ENCODE data around the gene CEP63. TPM values are rescaled to one million over a fixed set of nuclear protein-coding genes. Genes with fewer than 3 reads are reported as not detected.

Gene CEP63
- total and polyA plus RNA-seq, 9 of the 15 experiments (the other 6 are each of a cell fraction or from before 2014, with no cell fraction given) = 5.1 to 17.8 (median 10.6) TPM

DNA sequence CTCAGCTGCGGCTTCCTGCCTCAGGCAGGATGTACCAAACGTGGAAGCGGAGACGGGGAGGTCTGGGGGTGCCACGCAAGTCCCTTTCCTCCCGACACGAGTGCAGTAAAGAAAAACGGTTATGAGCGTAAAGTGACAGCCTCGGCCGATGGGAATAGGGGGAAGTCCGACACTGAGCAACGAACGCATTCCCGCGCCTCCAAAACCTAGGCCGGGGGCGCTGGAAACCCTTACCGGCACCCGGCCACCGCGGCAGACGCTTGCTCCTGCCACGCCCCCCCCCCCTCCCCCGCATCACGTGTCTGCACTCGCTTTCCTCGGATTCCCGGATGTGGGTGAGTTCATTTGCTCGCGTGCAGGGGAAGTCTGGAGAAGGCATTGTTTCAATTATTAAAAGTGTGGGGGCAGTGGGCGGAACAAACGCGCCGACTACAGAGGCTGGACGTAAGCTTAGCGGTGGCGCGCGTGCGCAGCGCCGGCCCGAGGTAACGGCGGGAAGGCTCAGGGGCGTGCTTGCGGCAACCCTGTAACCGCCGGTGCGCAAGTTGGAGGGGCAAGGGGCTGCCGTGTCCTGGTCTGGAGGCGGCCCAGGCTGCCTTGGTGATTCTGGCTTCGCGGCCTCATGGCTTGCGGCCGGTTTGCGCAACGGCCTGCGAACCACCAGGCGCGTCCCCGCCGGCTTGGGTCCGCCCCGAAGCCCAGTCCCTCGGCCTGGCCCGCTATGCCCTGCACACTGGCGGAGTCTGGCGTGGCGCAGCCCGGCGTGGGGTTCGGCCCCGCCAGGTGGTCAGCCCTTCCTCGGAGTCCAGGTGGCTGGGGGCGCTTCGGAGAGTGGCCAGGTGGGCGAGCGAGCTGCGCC is at the start of gene CEP63, which contains the start of gene ANAPC13 (continued):
- TF ChIP-seq GABPB1 (CRISPR knock-in tag; IDR thresholded peaks at IDR 0.05) (peak; percentile 64), HNRNPLL (IDR thresholded peaks at IDR 0.05; ENCODE audit: low read depth, low read length, poor library complexity, severe bottlenecking) (peak; percentile 92), EGR1 (conservative IDR thresholded peaks at IDR 0.05) (peak; percentile 95), GATAD2B (IDR thresholded peaks at IDR 0.05; ENCODE audit: borderline replicate concordance) (peak; percentile 19; the same call in 1 of the 2 replicates), YY1 (IDR thresholded peaks at IDR 0.05; ENCODE audit: borderline replicate concordance in 1 of 3, control insufficient read depth in 1 of 3, extremely low read depth in 1 of 3, insufficient read depth in 3 of 3, insufficient read length in 1 of 3, insufficient replicate concordance in 2 of 3, low read depth in 1 of 3, low read length in 2 of 3) (peak in 1 of 3 experiments; percentile 8), HMGN3 (IDR thresholded peaks at IDR 0.05; ENCODE audit: borderline replicate concordance, extremely low read depth, insufficient read length, low read depth, low read length) (peak; percentile 36), ZNF311 (CRISPR knock-in tag; IDR thresholded peaks at IDR 0.05) (no peak)
- TF ChIP-seq, protein P1, sequence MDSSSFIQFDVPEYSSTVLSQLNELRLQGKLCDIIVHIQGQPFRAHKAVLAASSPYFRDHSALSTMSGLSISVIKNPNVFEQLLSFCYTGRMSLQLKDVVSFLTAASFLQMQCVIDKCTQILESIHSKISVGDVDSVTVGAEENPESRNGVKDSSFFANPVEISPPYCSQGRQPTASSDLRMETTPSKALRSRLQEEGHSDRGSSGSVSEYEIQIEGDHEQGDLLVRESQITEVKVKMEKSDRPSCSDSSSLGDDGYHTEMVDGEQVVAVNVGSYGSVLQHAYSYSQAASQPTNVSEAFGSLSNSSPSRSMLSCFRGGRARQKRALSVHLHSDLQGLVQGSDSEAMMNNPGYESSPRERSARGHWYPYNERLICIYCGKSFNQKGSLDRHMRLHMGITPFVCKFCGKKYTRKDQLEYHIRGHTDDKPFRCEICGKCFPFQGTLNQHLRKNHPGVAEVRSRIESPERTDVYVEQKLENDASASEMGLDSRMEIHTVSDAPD (CRISPR knock-in tag; IDR thresholded peaks at IDR 0.05) = no peak
- TF ChIP-seq, protein P2, sequence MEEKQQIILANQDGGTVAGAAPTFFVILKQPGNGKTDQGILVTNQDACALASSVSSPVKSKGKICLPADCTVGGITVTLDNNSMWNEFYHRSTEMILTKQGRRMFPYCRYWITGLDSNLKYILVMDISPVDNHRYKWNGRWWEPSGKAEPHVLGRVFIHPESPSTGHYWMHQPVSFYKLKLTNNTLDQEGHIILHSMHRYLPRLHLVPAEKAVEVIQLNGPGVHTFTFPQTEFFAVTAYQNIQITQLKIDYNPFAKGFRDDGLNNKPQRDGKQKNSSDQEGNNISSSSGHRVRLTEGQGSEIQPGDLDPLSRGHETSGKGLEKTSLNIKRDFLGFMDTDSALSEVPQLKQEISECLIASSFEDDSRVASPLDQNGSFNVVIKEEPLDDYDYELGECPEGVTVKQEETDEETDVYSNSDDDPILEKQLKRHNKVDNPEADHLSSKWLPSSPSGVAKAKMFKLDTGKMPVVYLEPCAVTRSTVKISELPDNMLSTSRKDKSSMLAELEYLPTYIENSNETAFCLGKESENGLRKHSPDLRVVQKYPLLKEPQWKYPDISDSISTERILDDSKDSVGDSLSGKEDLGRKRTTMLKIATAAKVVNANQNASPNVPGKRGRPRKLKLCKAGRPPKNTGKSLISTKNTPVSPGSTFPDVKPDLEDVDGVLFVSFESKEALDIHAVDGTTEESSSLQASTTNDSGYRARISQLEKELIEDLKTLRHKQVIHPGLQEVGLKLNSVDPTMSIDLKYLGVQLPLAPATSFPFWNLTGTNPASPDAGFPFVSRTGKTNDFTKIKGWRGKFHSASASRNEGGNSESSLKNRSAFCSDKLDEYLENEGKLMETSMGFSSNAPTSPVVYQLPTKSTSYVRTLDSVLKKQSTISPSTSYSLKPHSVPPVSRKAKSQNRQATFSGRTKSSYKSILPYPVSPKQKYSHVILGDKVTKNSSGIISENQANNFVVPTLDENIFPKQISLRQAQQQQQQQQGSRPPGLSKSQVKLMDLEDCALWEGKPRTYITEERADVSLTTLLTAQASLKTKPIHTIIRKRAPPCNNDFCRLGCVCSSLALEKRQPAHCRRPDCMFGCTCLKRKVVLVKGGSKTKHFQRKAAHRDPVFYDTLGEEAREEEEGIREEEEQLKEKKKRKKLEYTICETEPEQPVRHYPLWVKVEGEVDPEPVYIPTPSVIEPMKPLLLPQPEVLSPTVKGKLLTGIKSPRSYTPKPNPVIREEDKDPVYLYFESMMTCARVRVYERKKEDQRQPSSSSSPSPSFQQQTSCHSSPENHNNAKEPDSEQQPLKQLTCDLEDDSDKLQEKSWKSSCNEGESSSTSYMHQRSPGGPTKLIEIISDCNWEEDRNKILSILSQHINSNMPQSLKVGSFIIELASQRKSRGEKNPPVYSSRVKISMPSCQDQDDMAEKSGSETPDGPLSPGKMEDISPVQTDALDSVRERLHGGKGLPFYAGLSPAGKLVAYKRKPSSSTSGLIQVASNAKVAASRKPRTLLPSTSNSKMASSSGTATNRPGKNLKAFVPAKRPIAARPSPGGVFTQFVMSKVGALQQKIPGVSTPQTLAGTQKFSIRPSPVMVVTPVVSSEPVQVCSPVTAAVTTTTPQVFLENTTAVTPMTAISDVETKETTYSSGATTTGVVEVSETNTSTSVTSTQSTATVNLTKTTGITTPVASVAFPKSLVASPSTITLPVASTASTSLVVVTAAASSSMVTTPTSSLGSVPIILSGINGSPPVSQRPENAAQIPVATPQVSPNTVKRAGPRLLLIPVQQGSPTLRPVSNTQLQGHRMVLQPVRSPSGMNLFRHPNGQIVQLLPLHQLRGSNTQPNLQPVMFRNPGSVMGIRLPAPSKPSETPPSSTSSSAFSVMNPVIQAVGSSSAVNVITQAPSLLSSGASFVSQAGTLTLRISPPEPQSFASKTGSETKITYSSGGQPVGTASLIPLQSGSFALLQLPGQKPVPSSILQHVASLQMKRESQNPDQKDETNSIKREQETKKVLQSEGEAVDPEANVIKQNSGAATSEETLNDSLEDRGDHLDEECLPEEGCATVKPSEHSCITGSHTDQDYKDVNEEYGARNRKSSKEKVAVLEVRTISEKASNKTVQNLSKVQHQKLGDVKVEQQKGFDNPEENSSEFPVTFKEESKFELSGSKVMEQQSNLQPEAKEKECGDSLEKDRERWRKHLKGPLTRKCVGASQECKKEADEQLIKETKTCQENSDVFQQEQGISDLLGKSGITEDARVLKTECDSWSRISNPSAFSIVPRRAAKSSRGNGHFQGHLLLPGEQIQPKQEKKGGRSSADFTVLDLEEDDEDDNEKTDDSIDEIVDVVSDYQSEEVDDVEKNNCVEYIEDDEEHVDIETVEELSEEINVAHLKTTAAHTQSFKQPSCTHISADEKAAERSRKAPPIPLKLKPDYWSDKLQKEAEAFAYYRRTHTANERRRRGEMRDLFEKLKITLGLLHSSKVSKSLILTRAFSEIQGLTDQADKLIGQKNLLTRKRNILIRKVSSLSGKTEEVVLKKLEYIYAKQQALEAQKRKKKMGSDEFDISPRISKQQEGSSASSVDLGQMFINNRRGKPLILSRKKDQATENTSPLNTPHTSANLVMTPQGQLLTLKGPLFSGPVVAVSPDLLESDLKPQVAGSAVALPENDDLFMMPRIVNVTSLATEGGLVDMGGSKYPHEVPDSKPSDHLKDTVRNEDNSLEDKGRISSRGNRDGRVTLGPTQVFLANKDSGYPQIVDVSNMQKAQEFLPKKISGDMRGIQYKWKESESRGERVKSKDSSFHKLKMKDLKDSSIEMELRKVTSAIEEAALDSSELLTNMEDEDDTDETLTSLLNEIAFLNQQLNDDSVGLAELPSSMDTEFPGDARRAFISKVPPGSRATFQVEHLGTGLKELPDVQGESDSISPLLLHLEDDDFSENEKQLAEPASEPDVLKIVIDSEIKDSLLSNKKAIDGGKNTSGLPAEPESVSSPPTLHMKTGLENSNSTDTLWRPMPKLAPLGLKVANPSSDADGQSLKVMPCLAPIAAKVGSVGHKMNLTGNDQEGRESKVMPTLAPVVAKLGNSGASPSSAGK (IDR thresholded peaks at IDR 0.05) = peak; percentile 79
- TF ChIP-seq, protein P3, sequence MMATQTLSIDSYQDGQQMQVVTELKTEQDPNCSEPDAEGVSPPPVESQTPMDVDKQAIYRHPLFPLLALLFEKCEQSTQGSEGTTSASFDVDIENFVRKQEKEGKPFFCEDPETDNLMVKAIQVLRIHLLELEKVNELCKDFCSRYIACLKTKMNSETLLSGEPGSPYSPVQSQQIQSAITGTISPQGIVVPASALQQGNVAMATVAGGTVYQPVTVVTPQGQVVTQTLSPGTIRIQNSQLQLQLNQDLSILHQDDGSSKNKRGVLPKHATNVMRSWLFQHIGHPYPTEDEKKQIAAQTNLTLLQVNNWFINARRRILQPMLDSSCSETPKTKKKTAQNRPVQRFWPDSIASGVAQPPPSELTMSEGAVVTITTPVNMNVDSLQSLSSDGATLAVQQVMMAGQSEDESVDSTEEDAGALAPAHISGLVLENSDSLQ (IDR thresholded peaks at IDR 0.05) = peak; percentile 34; the same call in 1 of the 2 replicates
